Measurements from ENCODE around the gene ATG2A. TPM values are rescaled to one million over a fixed set of nuclear protein-coding genes. Genes with fewer than 3 reads are reported as not detected.

Gene ATG2A
- total RNA-seq, 1 donor from 2014 or later: 10.7 TPM

GRCh38 chr11:64926689-64927088, 9.7 kb upstream of the ATG2A start:
- ATAC-seq (no peak), DNase-seq (ENCODE audit: missing footprints) (no peak)
- intact Hi-C loops (cut with DNase I): no loop called here

GRCh38 chr11:64925536-64926436, 8.8 kb upstream of the ATG2A start:
- ATAC-seq (no peak), DNase-seq (ENCODE audit: missing footprints) (no peak)
- intact Hi-C loops (cut with DNase I): no loop called here

- ATAC-seq: no peak
- intact Hi-C loops (cut with DNase I): loop anchor here (5.0 kb wide), 3 partner anchors 47 to 202 kb away; partner anchors contain the start of genes MAJIN and SNX15
These were observed 7.9 kb upstream of the ATG2A start for GRCh38 chr11:64924910-64925284.

GRCh38 chr11:64923944-64924909, 7.2 kb upstream of the ATG2A start, which contains the start of gene PPP2R5B:
Gene PPP2R5B (plus strand): TSS chr11:64924689. CDS start chr11:64925735, 1,046 bp downstream.
- peak; percentile 97 for ATAC-seq
- peak; percentile 97 for DNase-seq (ENCODE audit: missing footprints)
- intact Hi-C loops (cut with DNase I): loop anchor here (5.0 kb wide), 3 partner anchors 48 to 203 kb away; partner anchors contain the start of genes MAJIN and SNX15

More at GRCh38 chr11:64924910-64925284, 7.9 kb upstream of the ATG2A start:
- no peak for DNase-seq (ENCODE audit: missing footprints)

- intact Hi-C loops (cut with DNase I): loop anchor here (5.0 kb wide), 3 partner anchors 49 to 204 kb away; partner anchors contain the start of genes MAJIN and SNX15
- ATAC-seq: no peak
- DNase-seq (ENCODE audit: missing footprints): no peak
These were observed 6.2 kb upstream of the ATG2A start for GRCh38 chr11:64923151-64923661.

GRCh38 chr11:64921384-64921783, 4.4 kb upstream of the ATG2A start:
- intact Hi-C loops (cut with DNase I): loop anchor here (5.0 kb wide), 3 partner anchors 51 to 206 kb away; partner anchors contain the start of genes MAJIN and SNX15
- ATAC-seq (no peak), DNase-seq (ENCODE audit: missing footprints) (no peak)

- DNase-seq (ENCODE audit: missing footprints) (no peak), ATAC-seq (no peak)
- intact Hi-C loops (cut with DNase I): loop anchor here (5.0 kb wide), 3 partner anchors 52 to 207 kb away; partner anchors contain the start of genes MAJIN and SNX15
These were observed 3.1 kb upstream of the ATG2A start for GRCh38 chr11:64920124-64920523.

GRCh38 chr11:64919627-64920026, 2.6 kb upstream of the ATG2A start:
- no peak for DNase-seq (ENCODE audit: missing footprints)
- intact Hi-C loops (cut with DNase I): loop anchor here (5.0 kb wide), 4 partner anchors 53 to 208 kb away; partner anchors contain the start of genes ARL2, MAJIN and SNX15
- ATAC-seq: no peak

GRCh38 chr11:64918017-64918416, 1.0 kb upstream of the ATG2A start:
- intact Hi-C loops (cut with DNase I): loop anchor here (5.0 kb wide), 1 partner anchor 94 kb away; the partner anchor contains the start of gene ARL2
- DNase-seq (ENCODE audit: missing footprints) (no peak), ATAC-seq (no peak)

- DNase-seq (ENCODE audit: missing footprints) (no peak), ATAC-seq (no peak)
- intact Hi-C loops (cut with DNase I): loop anchor here (1.0 to 5.0 kb wide), 2 partner anchors 39 to 95 kb away; partner anchors contain the start of genes ARL2 and EHD1
These were observed 620 bp upstream of the ATG2A start for GRCh38 chr11:64917663-64917995.

- intact Hi-C loops (cut with DNase I): loop anchor here (5.0 kb wide), 1 partner anchor 96 kb away; the partner anchor contains the start of gene ARL2
These were observed 802 bp downstream of the ATG2A start for GRCh38 chr11:64916040-64916774.

GRCh38 chr11:64915376-64915887, 1.6 kb downstream of the ATG2A start:
- intact Hi-C loops (cut with DNase I): loop anchor here (5.0 kb wide), 1 partner anchor 97 kb away; the partner anchor contains the start of gene ARL2
- no peak for DNase-seq (ENCODE audit: missing footprints)
- ATAC-seq: no peak

More at GRCh38 chr11:64916040-64916774, 802 bp downstream of the ATG2A start:
- ATAC-seq: no peak
- peak; percentile 74 for DNase-seq (ENCODE audit: missing footprints)

- intact Hi-C loops (cut with DNase I): no loop called here
- no peak for ATAC-seq
- no peak for DNase-seq (ENCODE audit: missing footprints)
These were observed 2.9 kb downstream of the ATG2A start for GRCh38 chr11:64914123-64914522.

GRCh38 chr11:64913171-64913727, 3.8 kb downstream of the ATG2A start:
- ATAC-seq (no peak), DNase-seq (ENCODE audit: missing footprints) (no peak)
- intact Hi-C loops (cut with DNase I): no loop called here

- no peak for ATAC-seq
- DNase-seq (ENCODE audit: missing footprints): no peak
- intact Hi-C loops (cut with DNase I): no loop called here
These were observed 5.3 kb downstream of the ATG2A start for GRCh38 chr11:64911689-64912088.

- DNase-seq (ENCODE audit: missing footprints) (no peak), ATAC-seq (no peak)
- intact Hi-C loops (cut with DNase I): no loop called here
These were observed 5.9 kb downstream of the ATG2A start for GRCh38 chr11:64911142-64911541.

GRCh38 chr11:64910451-64911093, 6.4 kb downstream of the ATG2A start:
- no peak for ATAC-seq
- intact Hi-C loops (cut with DNase I): no loop called here
- DNase-seq (ENCODE audit: missing footprints): no peak
